ENCODE results near the gene SUN3.

SUN3 gene, protein sequence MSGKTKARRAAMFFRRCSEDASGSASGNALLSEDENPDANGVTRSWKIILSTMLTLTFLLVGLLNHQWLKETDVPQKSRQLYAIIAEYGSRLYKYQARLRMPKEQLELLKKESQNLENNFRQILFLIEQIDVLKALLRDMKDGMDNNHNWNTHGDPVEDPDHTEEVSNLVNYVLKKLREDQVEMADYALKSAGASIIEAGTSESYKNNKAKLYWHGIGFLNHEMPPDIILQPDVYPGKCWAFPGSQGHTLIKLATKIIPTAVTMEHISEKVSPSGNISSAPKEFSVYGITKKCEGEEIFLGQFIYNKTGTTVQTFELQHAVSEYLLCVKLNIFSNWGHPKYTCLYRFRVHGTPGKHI

DNA sequence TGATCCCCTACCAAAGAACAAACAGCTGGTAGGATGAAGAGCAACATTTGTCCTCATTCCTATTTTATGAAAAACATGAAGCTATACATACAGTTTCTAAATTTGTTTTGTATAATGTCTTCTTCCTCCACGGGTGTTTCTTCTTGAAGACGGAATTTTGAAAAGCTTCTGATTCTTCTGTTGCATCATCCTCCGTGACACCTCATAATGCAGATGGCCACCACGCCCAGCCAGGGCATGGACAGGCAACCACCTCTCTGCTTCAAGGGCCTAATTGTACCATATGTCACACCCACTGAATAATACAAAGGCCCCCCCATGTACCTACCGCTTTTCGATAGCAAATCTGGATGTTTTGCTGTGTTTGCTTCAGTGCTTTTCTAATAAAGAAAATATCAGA is at the start of gene SUN3:
Gene SUN3, minus strand, starts transcription at position 170 of the 400 bp plus-strand sequence. Its CDS starts 169 bp downstream, at position 1.
- DNase-seq: no peak

DNA sequence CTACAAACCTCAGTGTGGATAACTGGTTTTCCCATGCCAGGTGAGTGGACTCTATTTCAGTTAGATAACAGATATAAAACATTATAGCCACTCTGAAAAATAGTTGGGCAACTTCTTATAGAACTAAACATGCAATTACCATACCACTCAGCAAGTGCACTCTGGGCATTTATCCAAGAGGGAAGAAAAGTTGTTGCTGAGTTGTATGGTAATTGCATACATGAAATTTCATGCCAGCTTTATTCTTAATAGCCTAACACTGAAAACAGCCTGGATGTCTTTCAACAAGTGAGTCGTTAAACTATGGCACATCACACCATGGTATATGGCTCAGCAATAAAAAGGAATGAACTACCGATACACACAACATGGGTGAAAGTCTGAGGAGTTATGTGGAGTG is 49.6 kb upstream of the SUN3 start:
- no peak for DNase-seq

DNA sequence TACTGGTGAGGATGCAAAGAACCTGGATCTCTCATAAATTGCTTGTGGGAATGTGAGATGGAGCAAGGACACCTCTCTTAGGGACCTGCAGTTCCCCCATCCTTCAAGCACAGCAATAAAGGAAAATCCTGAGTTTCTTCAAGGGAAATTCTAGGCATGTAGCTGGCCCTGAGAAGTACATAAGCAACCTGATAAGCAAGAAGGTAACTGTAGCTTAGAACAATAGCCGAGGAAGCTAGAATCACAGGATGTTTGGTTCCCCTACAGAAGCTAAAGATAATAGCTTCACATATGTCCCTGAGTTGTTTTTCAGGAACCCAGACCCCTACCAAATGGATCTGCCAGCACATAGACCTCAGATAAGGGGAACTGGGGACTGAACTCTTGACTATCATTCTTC is 48.5 kb upstream of the SUN3 start:
- DNase-seq: no peak

DNA sequence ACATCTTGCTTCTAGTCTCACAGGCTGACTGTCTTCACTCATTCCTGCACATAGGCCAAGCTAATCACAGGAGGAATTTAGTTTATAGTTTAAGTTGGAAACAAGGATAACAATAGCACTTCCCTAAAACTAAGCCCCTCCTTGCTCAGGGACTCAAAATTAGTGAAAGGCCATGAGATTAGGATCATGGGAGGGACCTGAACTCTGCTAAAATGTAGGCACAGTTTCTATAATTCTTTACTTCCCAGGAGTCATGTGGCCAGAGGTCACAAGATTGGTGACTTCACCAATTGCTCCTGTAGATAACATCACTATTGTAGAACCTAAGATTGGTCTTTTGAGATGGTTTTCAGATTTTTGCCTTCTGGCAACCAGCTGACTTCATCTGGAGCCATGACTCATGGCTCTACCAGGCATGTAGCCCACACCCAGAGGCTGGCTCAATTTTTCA is 45.3 kb upstream of the SUN3 start:
- DNase-seq: no peak

DNA sequence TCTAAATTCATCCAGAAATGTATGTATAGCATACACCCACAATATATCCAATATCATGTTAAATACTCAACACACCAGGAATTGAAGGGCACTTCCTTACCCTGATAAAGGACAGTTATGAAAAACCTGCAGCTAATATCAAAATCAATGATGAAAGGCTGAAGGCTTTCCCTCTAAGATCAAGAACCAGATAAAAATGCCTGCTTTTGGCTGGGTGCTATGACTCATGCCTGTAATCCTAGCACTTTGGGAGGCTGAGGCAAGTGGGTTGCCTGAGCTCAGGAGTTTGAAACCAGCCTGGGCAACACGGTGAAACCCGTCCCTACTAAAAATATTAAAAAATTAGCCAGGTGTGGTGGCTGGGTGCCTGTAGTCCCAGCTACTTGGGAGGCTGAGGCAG is 38.6 kb upstream of the SUN3 start:
- DNase-seq: no peak

DNA sequence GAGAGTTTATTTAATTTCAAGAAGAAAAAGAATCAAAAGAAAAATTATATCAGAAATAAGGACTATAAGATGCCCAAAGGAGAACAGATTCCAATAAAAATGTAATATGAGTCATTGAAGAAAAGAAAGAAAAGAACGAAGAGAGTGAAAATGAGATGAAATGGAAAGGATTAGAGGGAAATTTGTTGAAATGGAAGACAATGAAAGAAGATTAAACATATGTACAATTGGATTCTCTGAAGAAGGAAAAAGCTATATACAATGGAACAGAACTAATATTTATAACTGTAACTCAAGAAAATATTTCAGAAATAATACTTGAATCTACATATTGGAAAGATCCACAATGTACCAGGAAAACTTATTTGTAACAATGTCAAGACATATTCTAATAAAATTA is 35.1 kb upstream of the SUN3 start:
- no peak for DNase-seq

DNA sequence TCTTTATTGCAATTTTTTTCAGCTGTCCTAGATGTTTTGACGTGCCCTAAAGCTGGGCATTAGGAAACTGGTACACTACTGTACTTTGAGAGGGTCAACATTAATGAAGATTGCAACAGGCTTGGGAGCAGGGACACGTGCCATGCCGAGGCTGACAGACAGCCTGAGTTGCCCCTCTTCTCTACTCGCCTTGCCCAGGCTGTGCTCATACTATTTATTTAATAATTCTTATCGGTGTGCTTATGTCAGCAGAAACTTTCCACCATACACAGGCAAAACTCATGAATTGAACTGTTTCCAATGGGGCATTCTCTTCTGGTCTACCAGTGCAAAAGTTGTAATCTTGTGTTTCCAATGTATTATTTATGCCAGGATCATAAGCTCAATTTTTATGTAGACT is 30.8 kb upstream of the SUN3 start:
- DNase-seq: no peak

DNA sequence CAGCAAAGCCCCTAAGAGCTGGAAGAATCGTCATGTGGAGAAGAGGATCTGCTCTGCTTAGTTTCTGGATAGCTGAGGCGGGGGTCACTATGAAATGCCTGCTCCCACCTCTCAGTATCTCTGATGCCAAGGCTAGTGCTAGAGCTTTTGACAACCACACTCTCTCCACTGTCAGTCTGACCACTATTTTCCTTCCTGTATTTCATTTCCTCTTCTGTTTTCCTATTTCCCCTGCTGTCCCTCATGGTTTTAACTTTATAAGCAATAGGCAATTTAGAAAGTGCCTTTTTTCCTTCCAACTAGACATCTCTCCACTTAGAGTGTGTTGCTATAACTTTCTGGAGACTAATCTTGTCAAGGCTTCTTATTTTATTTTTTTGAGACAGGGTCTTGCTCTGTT is 30.1 kb upstream of the SUN3 start:
- DNase-seq: no peak

DNA sequence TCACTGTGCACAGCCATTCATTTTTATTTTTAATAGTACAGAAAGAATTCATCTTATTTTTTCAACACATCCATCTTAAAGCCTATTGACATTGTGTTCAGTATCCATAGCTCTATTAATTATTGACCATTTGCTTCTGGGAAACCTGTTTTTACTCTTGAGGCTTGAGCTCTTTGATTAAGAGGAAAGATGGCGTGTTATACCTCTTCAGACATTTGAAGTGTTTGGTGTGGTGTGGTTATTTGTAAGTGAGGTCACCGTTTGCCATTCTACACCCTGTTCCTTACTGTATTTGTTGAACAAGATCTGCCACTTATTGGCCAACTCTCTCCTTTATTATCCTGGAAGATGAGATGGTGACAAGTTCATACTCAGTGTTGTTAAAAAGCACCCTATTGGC is 24.8 kb upstream of the SUN3 start:
- no peak for DNase-seq

DNA sequence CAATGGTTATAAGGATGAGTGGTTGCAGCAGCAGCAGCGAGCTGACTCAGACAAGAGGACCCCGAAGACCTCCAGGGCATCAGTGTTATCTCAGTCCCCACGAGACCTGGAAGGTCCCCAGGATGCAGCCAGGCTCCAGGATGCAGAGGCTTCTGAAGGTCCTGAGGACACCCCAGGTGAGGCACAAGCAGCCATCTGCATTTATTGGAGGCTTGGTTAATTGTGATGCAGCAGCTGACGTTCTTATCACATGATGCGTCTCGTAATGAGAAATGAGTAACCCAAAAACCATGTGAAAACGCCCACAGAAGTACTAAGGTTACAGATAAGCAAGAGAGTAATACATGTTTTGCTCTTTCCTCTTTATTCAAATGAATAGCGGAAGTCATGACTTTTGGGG is 23.8 kb upstream of the SUN3 start:
- DNase-seq: no peak

DNA sequence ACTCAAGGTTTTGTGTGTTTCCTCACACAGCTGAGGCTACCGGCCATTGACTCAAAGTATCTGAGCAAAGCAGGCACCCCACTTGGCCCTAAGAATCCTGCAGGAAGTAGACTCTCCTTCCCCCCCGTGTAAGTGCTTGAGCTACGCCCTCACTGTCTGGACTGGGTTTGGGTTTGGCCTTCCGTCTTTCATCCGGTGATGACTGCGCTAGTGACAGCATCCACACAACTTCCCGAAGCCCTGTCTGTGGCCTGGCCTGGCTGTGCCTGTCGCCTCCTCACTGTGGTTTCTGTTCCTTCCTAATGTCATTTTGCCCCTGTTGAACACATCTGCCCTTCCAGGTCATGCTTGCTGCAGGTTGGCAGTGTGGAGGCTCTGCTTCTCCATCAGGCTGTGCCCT is 20.9 kb upstream of the SUN3 start:
- DNase-seq: no peak

DNA sequence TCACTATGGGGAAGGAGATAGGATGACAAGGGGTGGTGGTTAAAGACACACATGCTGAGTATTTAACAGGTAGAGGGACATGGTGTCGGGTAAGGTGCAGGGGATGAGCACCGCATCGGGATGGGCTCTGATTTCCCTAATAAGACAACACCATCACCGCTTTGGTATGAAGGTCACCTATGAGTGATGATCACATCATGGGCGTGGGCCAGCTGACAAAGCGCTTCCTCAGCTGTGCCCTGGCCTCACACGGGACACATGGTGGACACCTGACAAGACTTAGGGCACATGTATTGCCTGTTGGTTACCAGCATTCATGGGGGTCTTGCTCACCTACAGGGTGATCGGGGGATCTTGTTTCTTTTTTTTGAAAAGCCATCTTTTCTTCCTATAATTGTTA is 19.2 kb upstream of the SUN3 start:
- DNase-seq: no peak

DNA sequence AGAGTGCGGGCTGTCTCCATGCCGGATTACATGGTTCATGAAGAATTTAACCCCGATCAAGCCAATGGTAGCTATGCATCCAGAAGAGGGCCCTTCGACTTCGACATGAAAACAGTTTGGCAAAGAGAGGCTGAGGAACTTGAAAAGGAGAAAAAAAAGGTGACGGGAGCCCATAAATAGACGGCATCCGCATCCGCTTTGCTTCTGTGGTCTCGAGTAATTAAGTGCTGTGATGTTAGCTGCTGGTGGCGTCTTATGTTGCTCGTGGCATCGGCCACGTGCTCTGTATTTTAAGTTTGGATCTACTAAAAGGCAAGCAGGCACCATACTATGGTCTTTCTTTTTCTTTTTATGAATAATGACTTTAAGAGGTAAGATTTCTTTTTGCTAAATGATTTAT is 17.6 kb upstream of the SUN3 start:
- DNase-seq: no peak

DNA sequence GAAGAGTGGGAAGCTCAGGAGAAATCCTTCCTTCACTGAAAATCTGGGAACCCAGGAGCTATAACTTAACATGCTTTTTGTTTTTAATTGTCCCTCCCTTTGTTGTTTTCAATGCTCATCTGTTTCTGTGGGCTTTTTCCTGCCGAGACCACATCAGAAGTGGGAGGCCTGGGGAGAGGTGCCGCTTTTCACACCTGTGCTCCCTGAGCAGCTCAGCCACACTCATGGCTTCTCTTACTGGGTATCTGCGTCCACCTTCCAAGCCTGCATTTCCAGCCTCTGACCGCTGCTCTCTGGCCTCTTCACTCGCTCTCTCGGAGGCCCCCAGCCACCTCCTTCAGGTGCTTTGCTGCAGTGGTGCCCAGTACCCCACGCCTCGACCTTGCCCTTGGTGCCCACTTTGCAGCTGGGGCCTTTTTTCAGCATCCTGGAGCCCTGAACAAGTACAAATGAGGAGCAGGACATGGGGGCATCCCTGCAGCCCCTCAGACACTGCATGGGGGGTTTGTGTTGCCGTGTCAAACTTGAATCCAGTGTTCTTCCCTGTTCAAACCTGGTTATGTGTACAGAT is 16.4 kb upstream of the SUN3 start:
- DNase-seq: no peak

DNA sequence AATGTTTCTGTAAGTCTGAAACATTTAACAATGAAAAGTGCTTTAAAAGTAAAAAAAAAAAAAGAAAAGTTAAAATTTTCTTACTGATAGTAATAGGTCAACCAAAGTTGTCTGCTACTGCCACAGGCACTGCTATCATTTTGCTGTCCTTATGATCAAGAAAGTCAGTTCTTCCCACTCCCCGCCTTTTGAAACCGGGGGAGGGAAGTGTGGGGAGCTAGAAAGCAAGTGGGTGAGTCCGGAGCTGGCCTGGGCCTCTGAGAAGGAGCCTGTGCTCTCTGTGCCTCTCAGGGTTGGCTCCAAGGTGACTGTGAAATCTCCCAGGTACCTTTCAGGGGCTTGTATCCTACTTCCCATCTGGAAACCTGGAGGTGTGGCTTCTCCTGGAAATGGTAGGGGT is 13.7 kb upstream of the SUN3 start:
- DNase-seq: no peak

DNA sequence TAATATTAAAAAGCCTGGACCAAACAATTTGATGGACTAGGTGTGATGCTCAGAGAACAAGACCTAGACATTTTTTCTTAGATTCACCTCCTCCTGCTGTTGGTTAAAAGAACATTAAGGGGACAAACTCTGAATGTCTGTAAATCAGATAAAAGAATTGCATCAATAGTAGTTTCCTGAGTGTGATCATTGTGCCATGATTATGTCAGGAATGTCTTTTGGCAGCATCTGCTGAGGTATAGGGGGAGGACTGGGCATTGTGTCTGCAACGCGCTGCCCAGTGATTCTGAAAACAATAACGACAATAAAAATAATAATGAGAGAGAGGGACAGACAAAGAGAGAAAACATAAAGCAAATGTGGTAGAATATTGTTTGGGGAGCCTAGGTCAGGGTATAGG is 13.3 kb upstream of the SUN3 start:
- DNase-seq: no peak

DNA sequence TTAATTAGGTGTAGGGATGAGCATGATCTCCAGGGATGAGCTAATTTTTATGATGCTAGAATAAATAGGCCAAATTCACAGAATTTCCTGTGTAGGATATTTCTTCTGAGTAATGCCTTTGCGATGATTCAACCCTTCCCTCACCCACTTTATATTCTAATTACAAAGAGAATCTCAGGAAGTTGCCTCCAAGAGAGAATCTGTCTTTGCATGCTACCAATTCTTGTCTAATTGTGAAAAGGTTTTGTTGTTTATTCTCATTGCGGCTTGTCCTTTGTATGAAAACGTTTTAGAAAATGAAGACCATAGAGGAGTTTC is 12.7 kb upstream of the SUN3 start:
- DNase-seq: no peak

DNA sequence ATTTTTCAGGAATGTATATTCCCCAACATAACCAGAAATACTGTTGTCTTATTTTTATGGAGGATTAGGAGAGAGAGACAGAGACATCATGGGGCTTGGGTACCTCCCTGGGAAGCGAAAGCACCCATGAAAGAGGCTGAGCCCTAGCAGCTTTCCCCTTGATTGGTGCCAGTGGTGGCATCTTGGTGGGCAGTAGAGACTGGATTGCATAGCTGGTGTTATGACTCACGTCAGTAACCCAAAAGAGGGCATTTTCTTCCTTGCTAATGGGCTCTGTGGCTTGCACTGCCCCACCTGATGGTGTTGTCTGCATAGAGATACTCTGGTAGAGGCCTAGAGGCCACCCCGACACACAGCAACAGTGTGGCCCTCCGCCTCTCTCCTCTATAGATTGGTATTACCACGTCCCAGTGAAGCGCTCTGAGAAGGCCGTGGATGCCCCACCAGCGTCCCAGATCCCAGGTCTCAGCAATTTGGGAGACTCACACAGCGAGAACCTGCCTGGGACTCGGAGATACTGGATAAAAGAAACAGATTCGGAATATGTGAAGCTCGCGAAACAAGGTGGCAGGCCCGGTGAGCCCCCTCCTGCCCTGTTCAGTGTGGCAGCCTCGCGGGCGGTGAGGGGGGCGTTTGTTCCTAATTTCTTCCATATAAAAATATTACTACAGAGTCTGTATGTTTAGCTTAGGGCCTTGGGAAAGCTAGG is 12.2 kb upstream of the SUN3 start:
- DNase-seq: no peak

DNA sequence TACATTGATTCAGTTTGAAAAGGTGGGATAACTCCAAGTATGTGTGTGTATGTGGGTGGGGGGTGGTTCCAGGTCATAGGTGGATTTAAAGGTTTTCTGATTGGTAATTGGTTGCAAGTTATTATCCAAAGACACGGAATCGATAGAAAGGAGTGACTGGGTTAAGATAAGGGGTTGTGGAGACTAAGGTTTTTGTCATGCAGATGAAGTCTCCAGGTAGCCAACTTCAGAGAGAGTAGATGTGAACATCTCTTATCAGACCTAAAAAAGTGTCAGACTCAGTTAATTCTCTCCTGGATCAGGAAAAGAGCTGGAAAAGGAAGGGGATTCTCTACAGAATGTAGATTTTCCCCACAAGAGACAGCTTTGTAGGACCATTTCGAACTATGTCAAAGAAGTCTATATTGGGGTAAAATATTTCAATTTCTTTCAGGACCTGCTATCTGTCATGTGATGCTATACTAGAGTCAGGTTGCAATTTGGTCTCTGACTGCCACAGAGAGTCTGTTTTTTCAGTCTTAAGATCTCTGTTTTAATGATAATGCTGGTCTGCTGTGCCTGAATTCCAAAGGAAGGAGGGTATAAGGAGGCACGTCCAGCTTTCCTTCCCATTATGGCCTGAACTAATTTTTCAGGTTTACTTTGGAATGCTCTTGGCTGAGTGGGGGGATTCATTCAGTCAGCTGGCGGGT is 10.1 kb upstream of the SUN3 start:
- DNase-seq: no peak

DNA sequence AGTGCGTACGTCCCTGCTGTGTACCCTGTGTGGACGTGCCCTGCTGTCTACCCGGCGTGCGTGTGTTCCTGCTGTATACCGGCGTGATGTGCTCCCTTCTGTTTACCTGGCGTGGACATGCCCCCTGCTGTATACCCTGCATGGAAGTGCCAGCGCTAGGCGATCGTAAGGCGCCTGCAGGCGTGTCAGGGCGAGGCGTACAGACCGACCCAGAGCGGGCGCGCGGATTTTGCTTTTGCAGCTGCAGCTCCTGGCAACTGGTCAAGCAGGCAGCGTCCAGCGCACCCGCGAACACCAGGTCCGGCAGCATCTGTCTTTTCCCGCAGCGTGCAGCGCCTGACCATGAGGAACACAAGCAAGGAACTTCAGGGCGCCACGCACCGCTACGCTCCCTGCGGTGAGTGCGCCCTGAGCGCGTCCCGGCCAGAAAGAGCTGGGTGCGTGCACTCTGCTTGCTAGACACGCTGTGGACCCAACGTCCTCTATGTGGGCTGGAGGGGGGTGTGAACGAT is 7.1 kb upstream of the SUN3 start:
- no peak for DNase-seq

DNA sequence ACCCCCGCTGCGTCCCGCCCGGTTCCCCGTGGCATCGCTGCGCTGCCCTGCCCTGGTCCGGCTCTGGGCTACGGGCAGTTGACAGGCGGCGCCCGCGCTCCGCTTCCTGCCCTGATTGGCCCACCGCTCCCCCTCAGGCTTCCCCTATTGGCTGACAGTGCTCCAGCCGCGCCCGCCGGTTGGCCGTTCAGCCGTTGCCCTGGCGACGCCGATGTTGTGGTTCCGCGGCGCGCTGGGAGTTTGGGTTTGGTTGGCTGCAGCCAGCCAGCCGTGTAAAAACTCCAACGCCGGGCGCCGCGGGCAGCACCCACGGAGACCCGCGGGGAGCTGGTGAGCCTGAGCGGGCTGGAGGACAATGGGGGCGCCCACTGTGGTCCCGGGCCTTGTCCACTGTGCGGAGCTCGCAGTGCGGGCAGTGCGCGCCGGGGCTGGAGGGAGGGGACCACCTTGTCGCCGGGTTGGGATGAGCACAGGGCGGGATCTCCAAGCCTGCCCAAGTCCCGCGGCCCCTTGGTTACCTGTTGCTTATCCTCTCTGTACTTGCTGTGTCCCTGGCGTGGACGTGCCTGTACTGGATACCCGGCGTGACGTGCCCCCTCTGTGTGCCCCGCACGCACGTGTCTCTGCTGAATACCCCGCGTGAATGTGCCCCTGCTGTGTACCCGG is 6.5 kb upstream of the SUN3 start, which contains the start of gene C7orf57:
Gene C7orf57, plus strand, starts transcription at position 243 of the 666 bp plus-strand sequence. CDS start 766 bp downstream, outside the sequence.
- DNase-seq: peak in 13 of 14 donors; percentile 49 to 87 (median 73)

DNA sequence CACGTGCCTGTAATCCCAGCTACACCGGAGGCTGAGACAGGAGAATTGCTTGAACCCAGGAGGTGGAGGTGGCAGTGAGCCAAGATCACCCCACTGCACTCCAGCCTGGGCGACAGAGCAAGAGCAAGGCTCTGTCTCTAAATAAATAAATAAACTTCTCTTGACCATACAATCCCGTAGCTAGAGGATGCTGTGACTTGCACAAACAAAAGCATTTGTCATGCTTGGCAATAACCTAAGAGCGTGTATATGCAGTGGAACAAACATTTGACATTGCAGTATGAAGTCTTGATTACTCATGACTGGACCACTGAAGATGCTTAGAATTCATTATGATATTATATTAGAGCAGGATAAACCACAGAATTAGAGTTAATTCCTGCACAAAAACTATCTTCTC is 5.0 kb upstream of the SUN3 start:
- no peak for DNase-seq

DNA sequence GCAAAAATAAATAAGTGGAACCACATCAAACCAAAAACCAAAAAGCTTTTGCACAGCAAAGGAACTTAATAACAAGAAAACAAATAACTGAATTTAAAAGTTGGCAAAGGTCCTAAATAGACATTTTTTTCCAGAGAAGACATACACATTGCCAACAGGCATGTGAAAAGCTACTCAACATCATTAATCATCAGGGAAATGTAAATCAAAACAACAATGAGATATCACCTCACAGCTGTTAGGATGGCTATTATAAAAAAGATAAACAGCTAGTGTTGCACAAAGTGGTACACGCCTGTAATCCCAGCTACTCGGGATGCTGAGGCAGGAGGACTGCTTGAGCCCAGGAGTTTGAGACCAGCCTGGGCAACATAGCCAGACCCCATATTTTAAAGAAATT is 2.2 kb upstream of the SUN3 start:
- no peak for DNase-seq
